Measurements from ENCODE around the gene ASF1A. TPM values are rescaled to one million over a fixed set of nuclear protein-coding genes. Genes with fewer than 3 reads are reported as not detected.
A peak's percentile ranks its signal among the peaks of the same experiment; 100 is the strongest.

The ASF1A gene
- polyA plus RNA-seq, 1 donor, result 20.1 TPM

- Histone ChIP-seq H3K27ac (ENCODE audit: low read length) (no peak overlapping the region), H3K9me3 (ENCODE audit: control insufficient read depth, low read depth, low read length) (no peaks in the 10 kb centered on the region), H3K36me3 (ENCODE audit: control insufficient read depth, insufficient read depth, low read length) (no peaks in the 10 kb centered on the region), H3K4me3 (ENCODE audit: low read length) (no peak overlapping the region), H3K27me3 (ENCODE audit: control insufficient read depth, insufficient read depth, low read length) (no peaks in the 10 kb centered on the region), H3K4me1 (ENCODE audit: control insufficient read depth, insufficient read depth, low read length) (no peaks in the 10 kb centered on the region)
- no peak for DNase-seq
These were observed 17.1 kb upstream of the ASF1A start for GRCh38 chr6:118876814-118877213.

- no CpG with 5 or more reads among the region's 2 CpGs for WGBS (ENCODE audit: insufficient coverage, low lambda C conversion rate)
- Histone ChIP-seq H3K27ac (ENCODE audit: low read length) (no peak overlapping the region), H3K36me3 (ENCODE audit: control insufficient read depth, insufficient read depth, low read length) (no peaks in the 10 kb centered on the region)
These were observed 16.1 kb upstream of the ASF1A start for GRCh38 chr6:118877806-118878205.

DNA sequence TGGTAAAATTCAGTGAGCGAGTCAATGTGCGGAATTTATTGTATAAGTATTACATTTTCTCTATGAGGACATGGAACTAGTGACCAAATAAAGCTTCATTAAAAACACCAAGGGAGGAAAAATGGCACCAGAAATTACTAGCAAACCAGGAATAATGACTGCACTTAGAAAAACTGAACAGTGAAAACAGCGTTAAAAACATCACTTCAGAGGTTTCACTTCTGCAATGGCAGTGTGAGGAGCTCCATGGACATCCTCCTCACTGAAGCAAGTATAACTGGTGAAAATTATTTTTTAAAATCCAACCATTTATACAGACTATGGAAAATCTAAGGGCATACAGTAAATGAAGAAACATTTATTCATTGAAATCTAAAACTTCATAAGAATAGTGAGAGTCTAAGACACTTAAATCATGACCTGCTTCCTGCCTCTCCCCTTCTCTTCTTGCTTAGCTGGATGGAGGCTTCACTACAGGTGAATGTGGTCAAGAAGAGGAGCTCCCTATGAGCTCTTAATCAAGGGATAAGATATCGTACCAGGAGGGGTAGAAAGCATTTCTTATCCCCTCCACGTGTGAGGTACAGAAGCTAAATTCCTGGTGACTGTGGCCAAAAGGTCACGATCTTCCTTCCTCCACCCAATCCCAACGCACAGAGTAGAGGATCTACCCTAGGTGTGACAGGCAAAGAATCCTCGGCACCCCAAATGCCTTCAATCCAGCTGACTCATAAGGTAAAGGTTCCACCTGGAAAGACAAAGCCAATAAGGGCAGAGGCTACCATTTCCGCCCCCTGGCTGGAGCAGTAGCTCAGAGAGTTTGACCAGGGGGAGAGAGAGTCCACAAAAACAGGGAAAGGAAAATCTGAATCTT is 12.3 kb upstream of the ASF1A start:
- no peaks in the 10 kb centered on the region for H3K9me3 ChIP-seq (ENCODE audit: control insufficient read depth, low read depth, low read length)
- no peaks in the 10 kb centered on the region for H3K36me3 ChIP-seq (ENCODE audit: control insufficient read depth, insufficient read depth, low read length)
- no peaks in the 10 kb centered on the region for H3K27me3 ChIP-seq (ENCODE audit: control insufficient read depth, insufficient read depth, low read length)
- WGBS (ENCODE audit: insufficient coverage, low lambda C conversion rate), result 100% methylated on average over 3 of the region's 9 CpGs
- DNase-seq, result no peak
- no peak overlapping the region for H3K27ac ChIP-seq (ENCODE audit: low read length)
- H3K4me3 ChIP-seq (ENCODE audit: low read length), result no peak overlapping the region
- H3K4me1 ChIP-seq (ENCODE audit: control insufficient read depth, insufficient read depth, low read length), result no peaks in the 10 kb centered on the region

More at GRCh38 chr6:118877806-118878205, 16.1 kb upstream of the ASF1A start:
- Histone ChIP-seq H3K4me3 (ENCODE audit: low read length) (no peak overlapping the region), H3K4me1 (ENCODE audit: control insufficient read depth, insufficient read depth, low read length) (no peaks in the 10 kb centered on the region), H3K27me3 (ENCODE audit: control insufficient read depth, insufficient read depth, low read length) (no peaks in the 10 kb centered on the region), H3K9me3 (ENCODE audit: control insufficient read depth, low read depth, low read length) (no peaks in the 10 kb centered on the region)
- DNase-seq, result no peak

GRCh38 chr6:118882314-118882905 is 11.5 kb upstream of the ASF1A start:
- no peaks in the 10 kb centered on the region for H3K4me1 ChIP-seq (ENCODE audit: control insufficient read depth, insufficient read depth, low read length)
- H3K4me3 ChIP-seq (ENCODE audit: low read length), result no peak overlapping the region
- no peaks in the 10 kb centered on the region for H3K36me3 ChIP-seq (ENCODE audit: control insufficient read depth, insufficient read depth, low read length)
- H3K27ac ChIP-seq (ENCODE audit: low read length), result no peak overlapping the region
- WGBS (ENCODE audit: insufficient coverage, low lambda C conversion rate), result 100% methylated on average over 2 of the region's 4 CpGs
- DNase-seq, result no peak
- no peaks in the 10 kb centered on the region for H3K27me3 ChIP-seq (ENCODE audit: control insufficient read depth, insufficient read depth, low read length)
- H3K9me3 ChIP-seq (ENCODE audit: control insufficient read depth, low read depth, low read length), result no peaks in the 10 kb centered on the region

GRCh38 chr6:118886641-118887040 is 7.3 kb upstream of the ASF1A start:
- DNase-seq, result no peak
- WGBS (ENCODE audit: insufficient coverage, low lambda C conversion rate), result 100% methylated on average over 1 of the region's 6 CpGs

DNA sequence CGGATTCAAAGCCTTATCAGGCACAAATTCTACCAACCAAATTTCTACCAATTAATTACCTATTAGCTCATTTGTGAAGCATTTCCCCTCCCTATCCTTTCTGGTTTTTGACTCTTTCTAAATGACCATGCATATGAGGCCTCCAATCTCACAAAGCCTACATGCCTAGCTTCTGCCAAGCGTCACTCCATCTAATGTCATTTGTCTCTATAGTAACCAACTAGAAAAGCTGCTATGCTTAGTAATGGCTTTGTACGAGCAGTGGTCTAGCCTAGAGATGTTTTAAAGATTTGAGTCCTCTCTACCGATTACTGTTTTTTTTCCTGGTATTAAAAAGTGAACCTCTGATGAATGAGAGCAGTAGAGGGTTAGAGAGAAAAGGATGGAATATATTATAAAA is 4.8 kb upstream of the ASF1A start:
- no peaks in the 10 kb centered on the region for H3K4me1 ChIP-seq (ENCODE audit: control insufficient read depth, insufficient read depth, low read length)
- H3K4me3 ChIP-seq (ENCODE audit: low read length), result no peak overlapping the region
- no peaks in the 10 kb centered on the region for H3K27me3 ChIP-seq (ENCODE audit: control insufficient read depth, insufficient read depth, low read length)
- no peak for DNase-seq
- H3K9me3 ChIP-seq (ENCODE audit: control insufficient read depth, low read depth, low read length), result no peaks in the 10 kb centered on the region
- no peaks in the 10 kb centered on the region for H3K36me3 ChIP-seq (ENCODE audit: control insufficient read depth, insufficient read depth, low read length)
- no peak overlapping the region for H3K27ac ChIP-seq (ENCODE audit: low read length)
- 100% methylated on average over 2 of the region's 4 CpGs for WGBS (ENCODE audit: insufficient coverage, low lambda C conversion rate)

More at GRCh38 chr6:118886641-118887040, 7.3 kb upstream of the ASF1A start:
- Histone ChIP-seq H3K4me3 (ENCODE audit: low read length) (no peak overlapping the region), H3K4me1 (ENCODE audit: control insufficient read depth, insufficient read depth, low read length) (no peaks in the 10 kb centered on the region), H3K27me3 (ENCODE audit: control insufficient read depth, insufficient read depth, low read length) (no peaks in the 10 kb centered on the region), H3K9me3 (ENCODE audit: control insufficient read depth, low read depth, low read length) (no peaks in the 10 kb centered on the region), H3K36me3 (ENCODE audit: control insufficient read depth, insufficient read depth, low read length) (no peaks in the 10 kb centered on the region), H3K27ac (ENCODE audit: low read length) (no peak overlapping the region)

GRCh38 chr6:118890997-118891790 is 2.8 kb upstream of the ASF1A start:
- no peak for DNase-seq
- no peak overlapping the region for H3K27ac ChIP-seq (ENCODE audit: low read length)
- WGBS (ENCODE audit: insufficient coverage, low lambda C conversion rate), result 100% methylated on average over 1 of the region's 5 CpGs
- no peak overlapping the region for H3K4me3 ChIP-seq (ENCODE audit: low read length)
- no peaks in the 10 kb centered on the region for H3K9me3 ChIP-seq (ENCODE audit: control insufficient read depth, low read depth, low read length)
- no peaks in the 10 kb centered on the region for H3K36me3 ChIP-seq (ENCODE audit: control insufficient read depth, insufficient read depth, low read length)
- H3K4me1 ChIP-seq (ENCODE audit: control insufficient read depth, insufficient read depth, low read length), result no peaks in the 10 kb centered on the region
- no peaks in the 10 kb centered on the region for H3K27me3 ChIP-seq (ENCODE audit: control insufficient read depth, insufficient read depth, low read length)

DNA sequence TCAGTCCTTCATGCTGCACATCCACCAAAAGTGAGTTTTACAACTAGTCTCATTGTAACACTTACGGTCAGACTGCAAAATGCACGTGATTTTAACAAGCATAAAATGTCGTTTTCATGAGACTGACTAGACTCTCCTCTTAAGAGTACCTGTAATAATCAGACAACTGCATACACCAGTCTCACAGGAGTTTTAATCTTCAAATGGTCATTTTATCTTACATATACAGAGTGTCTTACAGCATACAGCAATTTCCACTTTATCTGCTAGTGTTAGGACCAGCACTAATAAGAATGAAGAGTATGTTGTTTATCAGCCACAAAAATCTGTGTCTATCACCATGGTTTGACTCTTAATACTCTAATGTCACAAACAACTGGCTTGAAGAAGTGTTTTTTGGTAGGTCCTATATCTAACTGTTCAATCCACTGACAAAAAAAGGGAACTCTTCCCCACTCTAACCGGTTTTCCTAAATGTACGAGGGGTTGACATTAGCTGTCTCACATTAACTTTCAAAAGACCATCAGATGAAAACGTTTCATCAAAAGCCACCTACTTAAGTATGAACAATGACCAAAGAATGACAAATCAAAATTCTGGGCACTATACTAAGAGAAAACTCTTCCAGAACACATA is 1.5 kb upstream of the ASF1A start:
- H3K36me3 ChIP-seq (ENCODE audit: control insufficient read depth, insufficient read depth, low read length), result no peaks in the 10 kb centered on the region
- H3K27me3 ChIP-seq (ENCODE audit: control insufficient read depth, insufficient read depth, low read length), result no peaks in the 10 kb centered on the region
- H3K27ac ChIP-seq (ENCODE audit: low read length), result peak overlapping the region; percentile 90
- no peaks in the 10 kb centered on the region for H3K4me1 ChIP-seq (ENCODE audit: control insufficient read depth, insufficient read depth, low read length)
- no peaks in the 10 kb centered on the region for H3K9me3 ChIP-seq (ENCODE audit: control insufficient read depth, low read depth, low read length)
- peak overlapping the region; percentile 71 for H3K4me3 ChIP-seq (ENCODE audit: low read length)
- WGBS (ENCODE audit: insufficient coverage, low lambda C conversion rate), result 31% methylated on average over 2 of the region's 6 CpGs
- DNase-seq, result peak in 1 of 2 donors; percentile 20

- 0% methylated on average over 3 of the region's 18 CpGs for WGBS (ENCODE audit: insufficient coverage, low lambda C conversion rate)
These were observed 717 bp upstream of the ASF1A start for GRCh38 chr6:118893064-118893806.

More at GRCh38 chr6:118893064-118893806, 717 bp upstream of the ASF1A start:
- no peaks in the 10 kb centered on the region for H3K9me3 ChIP-seq (ENCODE audit: control insufficient read depth, low read depth, low read length)
- no peaks in the 10 kb centered on the region for H3K36me3 ChIP-seq (ENCODE audit: control insufficient read depth, insufficient read depth, low read length)
- H3K27ac ChIP-seq (ENCODE audit: low read length), result peak overlapping the region; percentile 90
- H3K4me1 ChIP-seq (ENCODE audit: control insufficient read depth, insufficient read depth, low read length), result no peaks in the 10 kb centered on the region
- H3K4me3 ChIP-seq (ENCODE audit: low read length), result peak overlapping the region; percentile 71
- peak in 1 of 2 donors; percentile 60 for DNase-seq
- no peaks in the 10 kb centered on the region for H3K27me3 ChIP-seq (ENCODE audit: control insufficient read depth, insufficient read depth, low read length)
